Posterior vena cava (tissue), 2 donors: ENCODE data around the gene TMEM69. TPM values are rescaled to one million over a fixed set of nuclear protein-coding genes. Genes with fewer than 3 reads are reported as not detected.
"Not testable (repeated sequence)": the region's sequence is repeated elsewhere in the genome, so short reads cannot be mapped to it uniquely, and the experiment has no call there.

Experiments
- DNase-seq: peaks from one replicate; pipeline ENCODE4 v3.0.0-alpha.2; 2020; ENCODE audit warnings: low spot score
- intact Hi-C, 2 donors: fragments of 100-400 bp; cut with DNase I; formaldehyde crosslinking; loops; one replicate each; pipeline versions ENCODE4 v1.14.1 to v1.14.2; 2022 to 2023
- total RNA-seq, 2 donors: library from RNA; stranded (reverse); fragmentation: NEBNext Ultra II Directional; extraction: Animal tissue kit (Norgen Biotek cat#: 25700); gene quantifications; one replicate each; pipeline ENCODE4 v1.2.1, GENCODE V29; 2021
- donor health status: DM: yes; HTN: yes; CAD: no.
- donor health status: DM: yes; HTN: yes; CAD: no.

TMEM69 gene
- total RNA-seq, 2 donors from 2014 or later: 10.5 to 12.6 TPM

DNA sequence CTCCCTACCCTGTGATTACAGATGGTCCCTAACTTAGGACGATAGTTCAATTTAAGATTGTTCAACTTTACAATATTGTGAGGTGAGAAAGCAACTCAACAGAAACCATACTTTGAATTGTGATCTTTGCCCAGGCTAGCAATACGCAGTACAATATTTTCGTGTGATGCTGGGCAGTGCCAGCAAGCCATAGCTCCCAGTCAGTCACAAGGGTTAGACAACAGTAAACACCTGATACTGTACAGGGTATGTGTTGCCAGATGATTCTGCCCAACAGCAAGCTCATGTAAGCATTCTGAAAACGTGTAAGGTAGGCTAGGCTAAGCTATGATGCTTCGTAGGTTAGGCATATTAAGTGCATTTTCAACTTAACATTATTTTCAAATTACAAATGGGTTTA is 13.5 kb upstream of the TMEM69 start:
- DNase-seq: no peak
- intact Hi-C loops: no loop called here

DNA sequence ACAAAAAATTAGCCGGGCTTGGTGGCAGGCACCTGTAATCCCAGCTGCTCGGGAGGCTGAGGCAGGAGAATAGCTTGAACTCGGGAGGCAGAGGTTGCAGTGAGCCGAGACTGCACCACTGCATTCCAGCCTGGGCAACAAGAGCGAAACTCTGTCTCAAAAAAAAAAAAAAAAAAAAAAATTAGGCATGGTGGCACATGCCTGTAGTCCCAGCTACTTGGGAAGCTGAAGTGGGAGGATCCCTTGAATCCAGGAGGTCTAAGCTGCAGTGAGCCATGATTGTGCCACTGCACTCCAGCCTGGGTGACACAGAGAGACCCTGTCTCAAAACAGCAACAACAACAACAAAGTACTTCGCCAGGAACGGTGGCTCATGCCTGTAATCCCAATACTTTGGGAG is 11.4 kb upstream of the TMEM69 start:
- intact Hi-C loops, DNase-seq: not testable (repeated sequence)

DNA sequence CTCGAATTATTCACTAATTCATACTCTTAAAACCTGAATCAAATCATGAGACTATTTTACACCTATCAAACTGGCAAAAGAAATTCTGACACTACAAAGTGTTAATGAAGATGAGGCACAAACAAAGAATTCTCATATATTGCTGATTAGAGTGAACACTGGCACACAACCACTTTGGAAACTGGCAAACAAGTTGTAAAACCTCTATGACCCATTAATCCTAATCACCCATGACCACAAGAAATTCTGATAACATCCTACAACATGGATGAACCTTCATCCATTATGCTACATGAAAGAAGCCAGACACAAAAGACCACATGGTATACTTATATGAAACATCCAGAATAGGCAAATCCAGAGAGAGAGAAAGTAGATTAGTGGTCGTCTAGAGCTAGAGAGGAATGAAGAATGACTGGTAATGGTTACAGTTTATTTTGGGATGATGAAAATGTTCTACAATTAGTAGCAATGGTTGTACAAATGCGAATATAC is 10.2 kb upstream of the TMEM69 start:
- no peak for DNase-seq
- intact Hi-C loops: loop anchor here in 1 of 2 donors (1.0 kb wide), 1 partner anchor 14 kb away; no protein-coding TSS in a partner anchor

DNA sequence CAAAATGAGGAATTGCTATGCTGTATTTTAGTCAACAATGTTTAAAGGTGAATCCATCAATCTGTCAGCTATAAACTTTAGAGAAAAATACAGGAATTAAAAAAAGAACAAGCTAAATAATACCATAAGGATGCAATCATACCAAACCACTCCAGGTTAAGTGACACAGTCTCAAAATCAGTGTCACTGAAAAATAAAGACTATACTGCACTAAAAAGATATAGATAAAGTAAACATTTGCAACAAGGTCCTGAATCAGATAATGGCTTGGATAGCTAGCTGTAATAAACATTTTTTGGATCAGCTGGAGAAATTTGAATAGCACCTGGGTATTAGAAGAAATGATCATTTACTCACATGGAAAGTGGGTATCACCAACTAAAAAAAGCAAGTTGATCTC is 9.5 kb upstream of the TMEM69 start:
- no peak for DNase-seq
- intact Hi-C loops: loop anchor here in 1 of 2 donors (1.0 kb wide), 1 partner anchor 15 kb away; no protein-coding TSS in a partner anchor

DNA sequence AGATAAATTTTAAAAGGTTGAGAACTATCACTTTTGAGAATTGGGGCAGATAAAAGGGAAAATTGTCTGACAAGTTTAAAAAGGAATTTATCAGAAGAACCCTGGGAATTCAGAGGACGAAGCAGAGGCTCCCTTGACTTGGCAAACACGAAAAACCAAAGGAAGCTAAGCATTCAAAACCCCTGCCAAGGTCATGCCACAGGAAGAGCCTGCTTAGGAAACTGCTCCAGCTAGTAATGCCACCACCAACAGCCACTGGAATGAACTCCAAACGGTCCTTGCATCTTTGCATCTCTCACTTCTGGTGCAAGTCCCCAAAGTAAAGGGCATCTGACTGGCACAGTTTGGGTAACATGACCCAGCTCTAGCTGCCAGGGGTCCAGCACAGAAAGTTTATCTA is 8.9 kb upstream of the TMEM69 start:
- no peak for DNase-seq
- intact Hi-C loops: no loop called here

DNA sequence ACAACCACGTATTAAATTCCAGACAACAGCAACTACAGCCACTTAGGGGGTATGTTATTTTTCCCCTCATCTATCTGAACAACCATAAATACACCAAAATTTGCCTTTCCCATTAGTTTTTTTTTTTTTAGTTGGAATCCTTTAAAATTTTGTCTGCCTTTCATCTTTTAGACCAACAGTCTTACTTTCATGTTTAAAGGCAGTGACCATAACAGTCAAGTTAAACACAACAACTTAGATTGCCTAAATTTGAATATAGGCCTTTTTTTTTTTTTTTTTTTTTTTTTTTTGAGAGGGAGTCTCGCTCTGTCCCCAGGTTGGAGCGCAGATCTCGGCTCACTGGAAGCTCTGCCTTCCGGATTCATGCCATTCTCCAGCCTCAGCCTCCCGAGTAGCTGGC is 5.0 kb upstream of the TMEM69 start:
- intact Hi-C loops: no loop called here
- DNase-seq: no peak

DNA sequence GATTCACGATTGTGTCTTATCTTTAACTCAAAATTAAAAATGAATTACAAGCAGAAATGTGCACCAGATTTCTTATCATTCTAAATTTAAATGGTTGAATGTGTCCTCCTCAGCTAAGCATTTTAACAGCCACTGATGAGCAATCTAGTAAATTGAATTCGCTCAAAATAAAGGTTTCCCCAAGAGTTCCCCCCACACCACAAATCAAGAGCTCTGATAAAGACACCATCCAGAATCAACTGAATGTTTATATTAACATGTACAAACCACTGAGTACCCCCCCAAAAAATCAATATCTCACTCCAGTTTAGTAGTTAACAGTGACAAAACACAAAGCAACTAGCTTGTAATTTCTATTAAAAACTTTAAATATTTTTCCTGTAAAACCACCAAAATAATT is 3.6 kb upstream of the TMEM69 start:
- intact Hi-C loops: no loop called here
- no peak for DNase-seq

DNA sequence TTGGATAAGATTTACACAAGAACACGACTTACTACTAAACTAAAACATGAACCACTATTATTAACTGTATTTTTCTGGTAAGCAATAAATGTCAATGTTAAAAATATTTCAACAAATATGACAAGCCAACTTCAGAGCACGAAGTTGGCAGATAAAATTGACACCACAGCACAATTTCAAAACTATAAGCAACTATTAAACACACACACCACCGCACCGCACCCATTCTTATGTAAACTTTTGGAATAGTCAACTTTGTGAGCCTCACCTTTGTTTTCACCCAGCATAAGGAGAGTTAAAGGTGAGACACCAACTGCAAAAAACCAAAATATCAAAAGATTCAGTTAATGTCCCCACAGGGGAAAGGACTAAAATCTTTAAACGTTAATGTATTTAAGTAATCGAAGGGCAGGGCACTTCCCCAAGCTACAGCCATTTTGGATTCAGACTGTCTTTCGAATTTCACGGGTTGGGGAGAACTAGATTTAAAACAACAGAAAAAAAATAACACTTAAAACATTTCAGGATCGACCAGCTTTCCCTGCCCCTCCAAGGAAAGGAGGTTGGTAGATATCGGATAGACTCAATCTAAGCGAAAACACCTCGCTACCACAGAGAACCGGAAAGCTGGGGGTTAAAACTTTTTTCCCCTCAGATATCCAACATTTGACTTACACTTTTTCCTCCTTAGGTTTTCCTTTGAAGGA is 2.5 kb upstream of the TMEM69 start:
- DNase-seq: no peak
- intact Hi-C loops: no loop called here

DNA sequence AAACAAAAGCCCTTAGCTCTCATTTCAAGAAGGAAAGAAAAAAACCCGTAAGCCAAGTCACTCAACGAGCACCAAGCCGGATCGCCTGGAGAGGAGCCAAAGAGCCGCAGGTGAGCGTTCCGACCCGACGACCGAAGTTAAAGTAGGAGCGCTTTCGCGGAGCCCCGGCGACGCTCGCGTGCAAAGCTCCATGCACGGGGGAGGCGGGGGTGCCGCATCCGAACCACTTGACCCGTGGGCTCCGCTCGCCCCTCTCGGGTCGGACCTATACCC is 2.0 kb upstream of the TMEM69 start:
- peak; percentile 86 for DNase-seq
- intact Hi-C loops: no loop called here

DNA sequence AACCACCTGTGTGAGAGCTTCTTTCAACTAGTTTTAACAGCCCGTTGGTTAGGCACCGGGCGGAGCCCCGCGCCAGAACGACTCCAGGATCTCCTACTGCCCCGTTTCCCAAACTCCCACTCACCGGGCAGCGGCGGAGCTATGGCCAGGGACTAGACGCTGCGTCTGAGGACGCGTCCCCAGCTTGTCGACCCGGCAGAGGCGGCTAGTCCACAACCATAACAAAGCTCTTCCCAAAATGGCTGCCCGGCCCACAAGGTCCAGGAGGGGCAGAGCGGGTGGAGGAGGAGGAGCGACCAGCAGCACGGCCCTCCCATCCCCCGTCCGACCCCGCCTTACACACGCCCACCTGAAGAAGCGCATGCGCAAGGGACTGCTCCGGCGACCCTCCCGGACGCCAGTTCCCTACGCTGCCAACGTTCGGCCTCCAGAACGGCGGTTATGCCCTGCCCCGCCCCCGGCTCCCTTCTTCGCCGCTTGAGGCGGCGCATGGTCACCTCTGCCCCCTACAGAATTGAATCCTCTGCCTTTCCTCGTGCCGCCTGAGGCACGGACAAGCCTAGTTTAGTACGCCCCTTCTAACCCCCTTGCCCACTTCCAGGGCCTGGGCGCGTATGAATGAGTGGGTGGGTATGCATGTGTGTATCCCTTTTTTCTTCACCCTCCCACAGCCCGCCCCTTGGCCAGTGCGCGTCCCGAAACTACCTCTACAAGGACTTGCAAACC is 1.5 kb upstream of the TMEM69 start, which contains the start of gene GPBP1L1:
GPBP1L1 (minus strand) TSS at position 246 of the 726 bp plus-strand sequence. CDS start 27,446 bp downstream, outside the sequence.
- intact Hi-C loops: no loop called here
- peak; percentile 99 for DNase-seq

DNA sequence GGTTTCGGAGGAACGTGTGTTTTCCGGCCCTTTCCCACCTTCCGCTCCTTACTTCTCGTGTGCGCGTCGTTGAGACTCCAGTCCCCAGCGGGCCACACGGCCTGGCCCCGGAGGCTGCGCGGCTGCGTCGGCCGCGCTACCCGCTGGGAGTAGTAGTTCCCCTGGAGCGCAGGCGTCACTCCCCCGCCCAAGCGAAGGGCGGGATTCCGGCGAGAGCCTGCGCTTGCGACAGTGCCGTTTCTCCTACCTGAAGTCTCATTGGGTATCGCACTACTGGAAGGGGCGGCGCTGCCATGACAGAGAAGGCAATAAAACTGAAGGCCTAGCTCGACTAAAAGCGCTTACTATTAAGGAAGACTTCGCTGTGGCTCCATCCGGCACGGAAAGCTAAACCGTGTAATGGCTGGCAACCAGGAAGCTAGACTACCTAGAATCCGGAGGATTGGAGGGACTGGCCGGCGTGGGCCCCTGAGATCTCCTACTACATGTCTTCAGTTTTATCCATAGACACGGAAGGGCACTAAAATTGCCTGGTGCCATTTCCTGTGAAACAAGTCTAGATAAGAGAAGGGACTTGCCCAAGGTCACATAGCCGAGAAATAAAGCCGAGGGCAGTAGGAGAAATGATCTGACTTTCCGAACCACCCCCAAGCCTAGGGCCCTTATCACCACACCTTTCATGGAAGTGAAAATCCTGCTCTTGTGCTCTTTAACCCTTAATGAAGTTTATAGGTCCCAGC is 797 bp upstream of the TMEM69 start:
- DNase-seq: peak; percentile 99
- intact Hi-C loops: no loop called here

DNA sequence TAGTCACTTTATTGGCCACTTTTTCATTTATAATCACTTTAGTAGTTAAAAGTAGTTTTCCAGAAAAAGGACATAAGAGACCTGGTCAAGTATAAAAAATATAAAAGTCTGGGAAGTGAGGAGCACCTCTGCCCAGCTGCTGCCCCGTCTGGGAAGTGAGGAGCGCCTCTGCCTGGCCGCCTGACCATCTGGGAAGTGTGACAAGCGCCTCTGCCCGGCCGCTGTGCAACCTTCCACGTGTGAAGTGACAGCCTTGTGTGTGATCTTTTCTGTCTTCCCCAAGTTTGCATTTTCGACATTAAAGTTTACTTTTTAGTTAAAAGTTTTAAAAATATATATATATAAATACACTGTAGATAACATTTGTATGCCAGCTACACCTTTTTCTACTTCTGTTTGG is 5.8 kb downstream of the TMEM69 start:
- intact Hi-C loops, DNase-seq: not testable (repeated sequence)

DNA sequence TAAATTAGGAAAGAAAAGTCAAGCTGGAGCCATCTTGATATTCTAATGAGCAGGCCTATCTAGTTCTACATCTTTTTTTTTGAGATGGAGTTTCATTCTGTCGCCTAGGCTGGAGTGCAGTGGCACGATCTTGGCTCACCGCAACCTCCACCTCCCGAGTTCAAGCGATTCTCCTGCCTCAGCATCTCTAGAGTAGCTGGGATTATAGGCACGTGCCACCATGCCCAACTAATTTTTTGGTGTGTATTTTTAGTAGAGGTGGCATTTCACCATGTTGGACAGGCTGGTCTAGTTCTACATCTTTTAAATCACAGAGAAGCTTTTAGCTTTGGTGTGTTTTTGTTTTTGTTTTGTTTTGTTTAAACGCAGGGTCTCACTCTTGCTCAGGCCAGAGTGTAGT is 6.8 kb downstream of the TMEM69 start:
- intact Hi-C loops: no loop called here
- DNase-seq: no peak

DNA sequence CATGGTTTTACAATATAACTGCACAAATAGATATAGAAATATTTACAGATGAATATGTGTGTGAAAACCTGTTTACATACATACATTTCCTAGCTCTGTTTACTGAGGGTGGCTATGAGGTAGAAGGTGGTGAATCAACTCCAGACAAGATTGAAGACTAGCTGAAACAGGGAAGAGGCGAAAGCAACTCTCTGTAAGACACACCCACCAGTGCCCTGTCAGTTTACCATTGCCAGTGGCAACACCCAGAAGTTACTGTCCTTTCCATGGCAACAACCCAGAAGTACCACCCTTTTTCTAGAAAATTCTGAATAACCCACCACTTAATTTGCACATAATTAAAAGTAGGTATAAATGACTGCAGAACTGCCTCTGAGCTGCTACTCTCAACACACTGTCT is 16.7 kb downstream of the TMEM69 start:
- no peak for DNase-seq
- intact Hi-C loops: no loop called here

DNA sequence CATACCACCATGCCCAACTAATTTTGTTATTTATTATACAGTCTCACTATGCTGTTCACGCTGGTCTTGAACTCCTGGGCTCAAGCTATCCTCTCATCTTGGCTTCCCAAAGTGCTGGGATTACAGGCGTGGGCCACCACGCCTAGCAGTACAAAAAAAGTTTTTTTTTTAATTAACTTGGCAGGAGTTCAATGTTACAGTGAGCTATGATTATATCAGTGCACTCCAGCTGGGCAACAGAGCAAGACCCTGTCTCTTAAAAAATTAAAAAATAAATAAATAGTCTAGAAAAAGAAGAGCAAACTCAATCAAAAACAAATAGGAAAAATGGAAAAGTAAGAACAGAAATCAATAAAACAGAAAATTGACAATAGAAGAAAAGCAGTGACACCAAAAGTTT is 25.7 kb downstream of the TMEM69 start:
- DNase-seq: no peak
- intact Hi-C loops: no loop called here

DNA sequence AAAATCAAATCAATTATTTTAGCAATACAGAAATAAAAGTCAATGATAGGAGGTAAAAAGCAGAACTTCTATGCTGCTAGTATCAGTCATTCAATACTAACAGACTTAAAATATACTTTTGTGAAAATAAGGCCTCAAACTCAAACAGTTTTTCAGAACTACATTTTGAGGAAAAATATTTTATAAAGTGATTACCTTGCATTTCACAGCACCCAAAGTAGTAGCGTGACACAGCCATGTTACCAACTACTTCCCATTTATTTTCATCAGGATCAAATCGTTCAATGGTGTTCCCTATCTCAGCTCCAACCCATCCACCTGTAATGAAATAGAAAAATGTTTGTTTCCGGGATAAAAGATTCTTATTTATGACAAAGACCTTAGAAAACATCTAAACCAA is 28.7 kb downstream of the TMEM69 start:
- intact Hi-C loops: no loop called here
- no peak for DNase-seq

DNA sequence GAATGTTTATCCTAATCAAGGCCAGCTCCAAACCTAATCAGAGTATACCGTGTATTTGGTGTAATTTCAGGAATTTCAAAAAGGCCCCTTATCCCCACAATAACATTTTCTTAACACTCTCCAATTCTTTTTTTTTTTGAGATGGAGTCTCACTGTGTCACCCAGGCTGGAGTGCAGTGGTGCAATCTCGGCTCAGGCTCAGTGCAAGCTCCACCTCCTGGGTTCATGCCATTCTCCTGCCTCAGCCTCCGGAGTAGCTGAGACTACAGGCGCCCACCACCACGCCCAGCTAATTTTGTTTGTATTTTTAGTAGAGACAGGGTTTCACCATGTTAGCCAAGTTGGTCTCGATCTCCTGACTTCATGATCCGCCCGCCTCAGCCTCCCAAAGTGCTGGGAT is 29.4 kb downstream of the TMEM69 start:
- intact Hi-C loops, DNase-seq: not testable (repeated sequence)

DNA sequence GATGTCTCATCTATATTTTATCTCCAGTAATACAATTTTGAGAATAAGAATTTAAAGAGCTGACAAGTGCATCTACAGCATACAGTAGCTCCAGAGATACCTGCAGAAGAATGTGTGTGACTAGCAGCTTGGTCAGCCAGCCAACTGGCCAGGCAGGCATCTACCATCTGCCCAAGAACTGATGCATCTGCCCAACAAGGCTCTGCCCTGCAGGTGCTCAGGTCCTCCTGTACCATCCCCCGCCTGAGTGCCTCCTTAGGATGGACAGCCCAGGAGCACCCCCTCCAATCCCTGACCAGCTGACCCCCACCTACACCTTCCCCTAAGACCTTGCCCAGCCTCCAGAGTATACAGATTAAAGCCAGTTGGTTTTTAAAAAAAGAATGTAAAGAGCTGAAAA is 30.3 kb downstream of the TMEM69 start:
- DNase-seq: no peak
- intact Hi-C loops: no loop called here

DNA sequence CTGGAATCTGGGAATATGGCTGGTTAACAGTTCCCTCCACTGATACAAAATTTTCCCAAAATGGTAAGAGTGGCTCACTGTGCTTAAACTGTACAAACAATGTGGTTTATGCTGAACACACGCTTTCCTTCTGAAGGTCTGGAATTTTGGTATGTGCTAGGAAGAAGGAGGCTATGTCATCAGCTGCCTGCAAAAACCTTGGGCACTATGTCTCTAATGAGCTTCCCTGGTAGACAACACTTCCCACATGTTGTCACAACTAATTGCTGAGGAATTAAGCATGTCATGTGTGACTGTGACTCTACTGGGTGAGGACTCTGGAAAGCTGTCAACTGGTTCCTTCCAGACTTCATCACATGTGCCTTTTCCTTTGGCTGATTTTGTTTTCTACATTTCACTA is 33.2 kb downstream of the TMEM69 start:
- no peak for DNase-seq
- intact Hi-C loops: no loop called here

DNA sequence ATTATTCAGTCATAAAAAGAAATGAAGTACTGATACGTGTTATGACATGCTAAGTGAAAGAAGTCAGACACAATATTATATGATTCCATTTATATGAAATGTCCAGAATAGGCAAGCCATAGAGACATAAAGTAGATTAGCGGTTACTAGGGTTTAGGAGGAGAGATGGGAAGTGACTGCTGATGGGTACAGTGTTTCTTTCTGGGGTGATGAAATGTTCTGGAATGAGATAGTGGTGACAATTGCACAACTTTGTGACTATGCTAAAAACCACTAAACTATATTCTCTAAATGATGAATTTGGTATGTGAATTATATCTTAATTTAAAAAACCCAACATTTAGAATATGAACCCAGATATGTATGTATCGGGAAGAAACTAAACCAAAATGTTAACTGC is 34.8 kb downstream of the TMEM69 start:
- no peak for DNase-seq
- intact Hi-C loops: no loop called here
